HCT116 (cell line): ENCODE results near the gene DEXI. TPM values are rescaled to one million over a fixed set of nuclear protein-coding genes. Genes with fewer than 3 reads are reported as not detected.

Source experiments
- ATAC-seq: fragments of 200-7000 bp; cut with Tn5 transposase; 2 replicates; pipeline ENCODE4 v1.9.1; 2020; ENCODE audit warnings: mild to moderate bottlenecking, moderate library complexity
- BruUV-seq: library from RNA; stranded (reverse); fragments of 400-500 nt; replicated peaks from 2 replicates; lab custom pipeline; 2021; lab: Mats Ljungman, UMichigan
- CTCF ChIA-PET: fragments of 300-600 bp; sonication (Branson Sonifier 250); formaldehyde crosslinking; loops from one replicate; lab custom pipeline; 2021; ENCODE audit warnings: antibody characterized with exemption; lab: Charles Lee
- POLR2A ChIA-PET: fragments of 300-600, 350-600 bp; sonication (Branson Sonifier 250); formaldehyde crosslinking; loops from one replicate; lab custom pipeline; 2021; ENCODE audit warnings: antibody characterized with exemption; lab: Charles Lee
- RAD21 ChIA-PET, 2 experiments: fragments of 300-600 bp; sonication (Branson Sonifier 250); formaldehyde crosslinking; loops; one replicate each; lab custom pipeline; 2023; ENCODE audit warnings: low total read pairs in 2 of 2; ENCODE audit not compliant: uncharacterized antibody in 2 of 2, unreplicated experiment in 2 of 2, low non-redundant PET in 1 of 2; lab: Charles Lee
- DNase-seq: peaks from one replicate; pipeline ENCODE4 v3.0.0-alpha.2; 2010; ENCODE audit warnings: low read depth, low spot score
- H2AFZ ChIP-seq: fragments of 200-600 bp; shearing (Covaris generic), sonication (generic); 2 replicates; pipeline ENCODE4 v1.6.1; 2017; ENCODE audit warnings: low read depth, mixed run types, mixed read lengths, antibody characterized with exemption, low read length; ENCODE audit not compliant: poor library complexity, severe bottlenecking
- H3K27ac ChIP-seq: 2 replicates; pipeline ENCODE4 v1.5.1; 2012; ENCODE audit warnings: low read depth, low read length
- H3K27me3 ChIP-seq: fragments of 200-600 bp; sonication (generic); 2 replicates; pipeline ENCODE4 v1.6.1; 2016; ENCODE audit warnings: mixed run types, low read length, mixed read lengths; ENCODE audit not compliant: insufficient read depth
- H3K36me3 ChIP-seq, 2 experiments: fragments of 200-500 bp in 1 of 2; fragments of 200-600 bp in 1 of 2; sonication (Bioruptor generic) in 1 of 2; sonication (generic) in 1 of 2; 2 replicates each; pipeline versions ENCODE4 v1.5.1 to v1.6.1; 2014 to 2016; ENCODE audit warnings: low read length in 2 of 2, inconsistent platforms in 1 of 2, mixed read lengths in 1 of 2, mixed run types in 1 of 2; ENCODE audit not compliant: insufficient read depth in 2 of 2, control insufficient read depth in 1 of 2
- H3K4me1 ChIP-seq, 2 experiments: fragments of 200-600 bp in 1 of 2; sonication (generic) in 1 of 2; 2 replicates each; pipeline versions ENCODE4 v1.5.1 to v1.6.1; 2012 to 2017; ENCODE audit warnings: low read length in 2 of 2, inconsistent platforms in 1 of 2, mild to moderate bottlenecking in 1 of 2, mixed read lengths in 1 of 2, mixed run types in 1 of 2, moderate library complexity in 1 of 2; ENCODE audit not compliant: insufficient read depth in 2 of 2, control insufficient read depth in 1 of 2
- H3K4me2 ChIP-seq: fragments of 200-600 bp; sonication (generic); 2 replicates; pipeline ENCODE4 v1.6.1; 2017; ENCODE audit warnings: mixed run types, low read length, mixed read lengths
- H3K4me3 ChIP-seq, 2 experiments: fragments of 200-600 bp in 1 of 2; sonication (generic) in 1 of 2; replicated peaks in 1 of 2; 2 replicates each; pipeline ENCODE4 v1.5.1; 2011 to 2016; ENCODE audit warnings: low read length in 2 of 2, control low read depth in 1 of 2, low read depth in 1 of 2, mild to moderate bottlenecking in 1 of 2, mixed read lengths in 1 of 2, mixed run types in 1 of 2
- H3K79me2 ChIP-seq: fragments of 200-600 bp; sonication (generic); 2 replicates; pipeline ENCODE4 v1.6.1; 2017; ENCODE audit warnings: mild to moderate bottlenecking, mixed run types, low read length, moderate library complexity, mixed read lengths; ENCODE audit not compliant: insufficient read depth
- H3K9ac ChIP-seq: fragments of 200-600 bp; sonication (generic); 2 replicates; pipeline ENCODE4 v1.6.1; 2016; ENCODE audit warnings: low read length, mixed read lengths
- H3K9me2 ChIP-seq: fragments of 200-600 bp; sonication (generic), shearing (Covaris generic); 2 replicates; pipeline ENCODE4 v1.6.1; 2017; ENCODE audit warnings: mixed run types, mild to moderate bottlenecking, moderate library complexity; ENCODE audit not compliant: insufficient read depth
- H3K9me3 ChIP-seq, 2 experiments: fragments of 200-500 bp in 1 of 2; fragments of 200-600 bp in 1 of 2; sonication (Bioruptor generic) in 1 of 2; sonication (generic) in 1 of 2; 2 replicates each; pipeline ENCODE4 v1.6.1; 2014 to 2017; ENCODE audit warnings: low read length in 2 of 2, mixed read lengths in 2 of 2, inconsistent platforms in 1 of 2, low read depth in 1 of 2, mild to moderate bottlenecking in 1 of 2, mixed run types in 1 of 2, moderate library complexity in 1 of 2; ENCODE audit not compliant: control insufficient read depth in 1 of 2, insufficient read depth in 1 of 2
- H4K20me1 ChIP-seq: fragments of 200-600 bp; sonication (generic), shearing (Covaris generic); 2 replicates; pipeline ENCODE4 v1.6.1; 2017; ENCODE audit warnings: mixed run types, mild to moderate bottlenecking, moderate library complexity; ENCODE audit not compliant: insufficient read depth
- CBX3 ChIP-seq: IDR thresholded peaks from 2 replicates; pipeline ENCODE4 v1.6.1; 2012; ENCODE audit warnings: low read depth
- CTCF ChIP-seq, 3 experiments: fragments of 200-600 bp in 1 of 3; sonication (generic) in 1 of 3; IDR thresholded peaks in 2 of 3; conservative IDR thresholded peaks in 1 of 3; 2 replicates each; pipeline ENCODE4 v1.5.1; 2012 to 2017; ENCODE audit warnings: low read depth in 2 of 3, low read length in 2 of 3, antibody characterized with exemption in 1 of 3, borderline replicate concordance in 1 of 3, control low read depth in 1 of 3, mild to moderate bottlenecking in 1 of 3, mixed read lengths in 1 of 3, mixed run types in 1 of 3, moderate library complexity in 1 of 3; ENCODE audit not compliant: insufficient read depth in 1 of 3
- EGR1 ChIP-seq: IDR thresholded peaks from 2 replicates; pipeline ENCODE4 v1.6.1; 2012; ENCODE audit warnings: low read depth
- ELF1 ChIP-seq: IDR thresholded peaks from 2 replicates; pipeline ENCODE4 v1.6.1; 2012; ENCODE audit warnings: low read depth, borderline replicate concordance
- EZH2 ChIP-seq: fragments of 200-600 bp; sonication (generic); IDR thresholded peaks from 2 replicates; pipeline ENCODE4 v1.6.1; 2017; ENCODE audit warnings: antibody characterized with exemption, mixed run types
- EZH2phosphoT487 ChIP-seq: fragments of 200-600 bp; IDR thresholded peaks from 2 replicates; pipeline ENCODE4 v1.6.1; 2018; ENCODE audit warnings: antibody characterized with exemption, borderline replicate concordance
- POLR2A ChIP-seq: IDR thresholded peaks from 2 replicates; pipeline ENCODE4 v1.7.0; 2011; ENCODE audit warnings: borderline replicate concordance; ENCODE audit not compliant: insufficient read depth, insufficient read length; ENCODE audit errors: extremely low read depth
- SRF ChIP-seq: IDR thresholded peaks from 2 replicates; pipeline ENCODE4 v1.6.1; 2012; ENCODE audit warnings: low read depth
- YY1 ChIP-seq: IDR thresholded peaks from 2 replicates; pipeline ENCODE4 v1.6.1; 2011; ENCODE audit warnings: low read length, low read depth, moderate library complexity, mild to moderate bottlenecking; ENCODE audit not compliant: insufficient replicate concordance; ENCODE audit errors: extremely low read depth
- ZNF274 ChIP-seq: fragments of 200-500 bp; sonication (Bioruptor generic); IDR thresholded peaks from 2 replicates; pipeline ENCODE4 v1.6.1; 2014; ENCODE audit warnings: mild to moderate bottlenecking, low read depth, low read length, inconsistent platforms
- intact Hi-C: fragments of 100-400 bp; cut with micrococcal nuclease; formaldehyde crosslinking; loops from 2 replicates; pipeline ENCODE4 v1.10.0; 2022
- total RNA-seq: library from RNA; stranded (reverse); gene quantifications from one replicate; pipeline ENCODE4 v1.2.1, GENCODE V29; 2021; ENCODE audit not compliant: unreplicated experiment

DEXI gene
- total RNA-seq, 1 experiment from 2014 or later, result 37.8 TPM

- ChIA-PET POLR2A (no interaction called here), RAD21 (no interaction called here), CTCF (no interaction called here)
- peak overlapping the region; percentile 94 for H3K4me2 ChIP-seq
- H3K36me3 ChIP-seq, result peaks cover 8 to 21% of the 10 kb centered on the region in 2 experiments; a peak in 2 of 4 replicates
- H3K79me2 ChIP-seq, result peaks cover 68% of the 10 kb centered on the region
- H3K9ac ChIP-seq, result peak overlapping the region; percentile 80
- H3K9me2 ChIP-seq, result no peaks in the 10 kb centered on the region
- no peak overlapping the region for H2AFZ ChIP-seq
- H3K27me3 ChIP-seq, result no peaks in the 10 kb centered on the region
- peak overlapping the region; percentile 57 to 84 for H3K4me3 ChIP-seq
- peaks cover 37 to 50% of the 10 kb centered on the region in 2 experiments for H3K4me1 ChIP-seq
- DNase-seq (no peak), ATAC-seq (no peak)
- no TSS peak for BruUV-seq
- H3K9me3 ChIP-seq, result no peaks in the 10 kb centered on the region
- intact Hi-C loops, result no loop called here
- TF ChIP-seq SRF, result no peak
- no peak for TF ChIP-seq EZH2phosphoT487
- no peak for TF ChIP-seq CTCF (IDR thresholded peaks at IDR 0.05 in 2 of 3, conservative IDR thresholded peaks at IDR 0.05 in 1 of 3; ENCODE audit: borderline replicate concordance in 1 of 3, insufficient read depth in 1 of 3, low read depth in 2 of 3, low read length in 2 of 3)
- TF ChIP-seq ZNF274, result no peak
- TF ChIP-seq CBX3, result no peak
- no peak for TF ChIP-seq POLR2A
- no peak for TF ChIP-seq EZH2
- no peak for TF ChIP-seq EGR1
- TF ChIP-seq YY1, result no peak
- no peak for TF ChIP-seq ELF1
- no peaks in the 10 kb centered on the region for H4K20me1 ChIP-seq
- H3K27ac ChIP-seq, result peak overlapping the region; percentile 65
Measured at GRCh38 chr16:10943064-10943353, 741 bp upstream of the DEXI start.
